ENCODE measurements around the gene SLC38A3.

SLC38A3 gene

GRCh38 chr3:50237133-50237651 lies 32.1 kb downstream of the SLC38A3 start:
- H3K4me3 ChIP-seq = peak overlapping the region; percentile 97
- no peak for TF ChIP-seq CTCF (IDR thresholded peaks at IDR 0.05)
- no peak for DNase-seq (ENCODE audit: low spot score)
- H3K27ac ChIP-seq = peak overlapping the region; percentile 91 to 93

GRCh38 chr3:50237754-50238548 lies 32.9 kb downstream of the SLC38A3 start:
- DNase-seq (ENCODE audit: low spot score) = peak; percentile 91
- Histone ChIP-seq H3K4me3 (peak overlapping the region; percentile 97), H3K27ac (peak overlapping the region; percentile 91 to 93)
- TF ChIP-seq CTCF (IDR thresholded peaks at IDR 0.05) = no peak

GRCh38 chr3:50238549-50239026 lies 33.5 kb downstream of the SLC38A3 start:
- no peak for TF ChIP-seq CTCF (IDR thresholded peaks at IDR 0.05)
- DNase-seq (ENCODE audit: low spot score) = peak; percentile 92
- H3K27ac ChIP-seq = peak overlapping the region; percentile 91 to 93
- H3K4me3 ChIP-seq = peak overlapping the region; percentile 97

- no peak for TF ChIP-seq CTCF (IDR thresholded peaks at IDR 0.05)
- peak overlapping the region; percentile 97 for H3K4me3 ChIP-seq
- H3K27ac ChIP-seq = peak overlapping the region; percentile 91 to 93
- DNase-seq (ENCODE audit: low spot score) = no peak
These were observed 34.6 kb downstream of the SLC38A3 start for GRCh38 chr3:50239649-50240048.

GRCh38 chr3:50241163-50241562 lies 36.1 kb downstream of the SLC38A3 start:
- TF ChIP-seq CTCF (IDR thresholded peaks at IDR 0.05) = no peak
- Histone ChIP-seq H3K27ac (peak overlapping the region; percentile 61 to 87), H3K4me3 (peak overlapping the region; percentile 51)
- no peak for DNase-seq (ENCODE audit: low spot score)

GRCh38 chr3:50241713-50242380 lies 36.8 kb downstream of the SLC38A3 start:
- Histone ChIP-seq H3K4me3 (peak overlapping the region; percentile 51), H3K27ac (peak overlapping the region; percentile 61 to 87)
- no peak for DNase-seq (ENCODE audit: low spot score)
- TF ChIP-seq CTCF (IDR thresholded peaks at IDR 0.05) = no peak

Data from coronary artery (tissue), 2 donors.